IgD-negative memory B cell (primary cell): Measurements from ENCODE around the gene ESPL1. TPM values are rescaled to one million over a fixed set of nuclear protein-coding genes. Genes with fewer than 3 reads are reported as not detected.

Experiments
- H3K27ac Mint-ChIP-seq, 3 donors: one replicate each; pipeline ENCODE4 v1.8.0; 2020 to 2022; ENCODE audit warnings: mild to moderate bottlenecking in 3 of 3, mixed read lengths in 3 of 3, moderate library complexity in 1 of 3
- H3K27me3 Mint-ChIP-seq: one replicate; pipeline ENCODE4 v1.8.0; 2021; ENCODE audit warnings: mixed read lengths
- H3K36me3 Mint-ChIP-seq: one replicate; pipeline ENCODE4 v1.8.0; 2020; ENCODE audit warnings: mild to moderate bottlenecking, mixed read lengths
- H3K4me1 Mint-ChIP-seq, 3 donors: one replicate each; pipeline ENCODE4 v1.8.0; 2020 to 2022; ENCODE audit warnings: mixed read lengths in 3 of 3, mild to moderate bottlenecking in 1 of 3
- H3K4me3 Mint-ChIP-seq, 4 donors: one replicate each; pipeline ENCODE4 v1.8.0; 2020 to 2022; ENCODE audit warnings: mild to moderate bottlenecking in 4 of 4, mixed read lengths in 4 of 4, moderate library complexity in 3 of 4
- H3K9me3 Mint-ChIP-seq, 3 donors: one replicate each; pipeline ENCODE4 v1.8.0; 2020 to 2021; ENCODE audit warnings: mixed read lengths in 3 of 3, mild to moderate bottlenecking in 1 of 3
- polyA plus RNA-seq: library from polyadenylated mRNA; unstranded; fragments of 300-500 nt; fragmentation: Illumina TruSeq; gene quantifications from one replicate; pipeline ENCODE4 v1.2.3, GENCODE V29; 2021

The ESPL1 gene
- polyA plus RNA-seq, 1 donor from 2014 or later = not detected

- peaks cover 17% of the 10 kb centered on the region for H3K27me3 Mint-ChIP-seq
- H3K9me3 Mint-ChIP-seq = no peaks in the 10 kb centered on the region
- H3K27ac Mint-ChIP-seq = peak overlapping the region in 1 of 3 donors; percentile 4
- H3K36me3 Mint-ChIP-seq = no peaks in the 10 kb centered on the region
- peak overlapping the region in 3 of 4 donors; percentile 7 to 71 (median 49) for H3K4me3 Mint-ChIP-seq
- peaks cover 37 to 47% (median 45%) of the 10 kb centered on the region in 3 donors for H3K4me1 Mint-ChIP-seq
Observed at GRCh38 chr12:53236443-53237111, 31.5 kb upstream of the ESPL1 start.

GRCh38 chr12:53239643-53240258 lies 28.3 kb upstream of the ESPL1 start:
- H3K27ac Mint-ChIP-seq = no peak overlapping the region
- no peaks in the 10 kb centered on the region for H3K36me3 Mint-ChIP-seq
- peaks cover 7% of the 10 kb centered on the region for H3K27me3 Mint-ChIP-seq
- no peaks in the 10 kb centered on the region for H3K9me3 Mint-ChIP-seq
- H3K4me3 Mint-ChIP-seq = peak overlapping the region in 1 of 4 donors; percentile 45
- H3K4me1 Mint-ChIP-seq = peaks cover 30 to 41% (median 35%) of the 10 kb centered on the region in 3 donors

- Mint-ChIP-seq H3K4me3 (peak overlapping the region in 1 of 4 donors; percentile 77), H3K36me3 (no peaks in the 10 kb centered on the region), H3K4me1 (peaks cover 21 to 26% (median 24%) of the 10 kb centered on the region in 3 donors), H3K27ac (no peak overlapping the region), H3K9me3 (no peaks in the 10 kb centered on the region), H3K27me3 (peaks cover 2% of the 10 kb centered on the region)
Observed at GRCh38 chr12:53241623-53242412, 26.3 kb upstream of the ESPL1 start.

- Mint-ChIP-seq H3K9me3 (no peaks in the 10 kb centered on the region), H3K27me3 (peaks cover 2% of the 10 kb centered on the region), H3K4me3 (no peak overlapping the region), H3K4me1 (peaks cover 18% of the 10 kb centered on the region in 3 donors), H3K36me3 (no peaks in the 10 kb centered on the region), H3K27ac (no peak overlapping the region)
Observed at GRCh38 chr12:53244337-53244736, 23.8 kb upstream of the ESPL1 start.

GRCh38 chr12:53245286-53245685 lies 22.8 kb upstream of the ESPL1 start:
- Mint-ChIP-seq H3K27me3 (peaks cover 2% of the 10 kb centered on the region), H3K27ac (no peak overlapping the region), H3K4me3 (no peak overlapping the region)

GRCh38 chr12:53251477-53252348 lies 16.4 kb upstream of the ESPL1 start:
- Mint-ChIP-seq H3K36me3 (peaks cover 4% of the 10 kb centered on the region), H3K9me3 (no peaks in the 10 kb centered on the region), H3K4me3 (peak overlapping the region; percentile 96 to 99 (median 99)), H3K27me3 (no peaks in the 10 kb centered on the region), H3K4me1 (peaks cover 15 to 35% (median 24%) of the 10 kb centered on the region in 3 donors), H3K27ac (peak overlapping the region; percentile 86 to 95 (median 94))

More at GRCh38 chr12:53245286-53245685, 22.8 kb upstream of the ESPL1 start:
- H3K36me3 Mint-ChIP-seq = no peaks in the 10 kb centered on the region
- H3K4me1 Mint-ChIP-seq = peaks cover 11 to 14% (median 14%) of the 10 kb centered on the region in 3 donors
- H3K9me3 Mint-ChIP-seq = no peaks in the 10 kb centered on the region

GRCh38 chr12:53252349-53252916 lies 15.7 kb upstream of the ESPL1 start:
- H3K4me1 Mint-ChIP-seq = peaks cover 15 to 36% (median 24%) of the 10 kb centered on the region in 3 donors
- H3K36me3 Mint-ChIP-seq = peaks cover 4% of the 10 kb centered on the region
- H3K27ac Mint-ChIP-seq = peak overlapping the region; percentile 73 to 94 (median 86)
- no peaks in the 10 kb centered on the region for H3K27me3 Mint-ChIP-seq
- H3K9me3 Mint-ChIP-seq = no peaks in the 10 kb centered on the region
- H3K4me3 Mint-ChIP-seq = peak overlapping the region; percentile 96 to 99 (median 99)

- Mint-ChIP-seq H3K27ac (peak overlapping the region; percentile 73 to 94 (median 86)), H3K4me3 (peak overlapping the region; percentile 96 to 99 (median 99)), H3K9me3 (no peaks in the 10 kb centered on the region), H3K4me1 (peaks cover 19 to 39% (median 26%) of the 10 kb centered on the region in 3 donors), H3K36me3 (peaks cover 4% of the 10 kb centered on the region), H3K27me3 (no peaks in the 10 kb centered on the region)
Observed at GRCh38 chr12:53253298-53253697, 14.8 kb upstream of the ESPL1 start.

- no peaks in the 10 kb centered on the region for H3K9me3 Mint-ChIP-seq
- H3K4me3 Mint-ChIP-seq = peak overlapping the region in 3 of 4 donors; percentile 9 to 96 (median 51)
- peak overlapping the region in 1 of 3 donors; percentile 80 for H3K27ac Mint-ChIP-seq
Observed at GRCh38 chr12:53254816-53255545, 13.1 kb upstream of the ESPL1 start.

GRCh38 chr12:53255996-53256395 lies 12.1 kb upstream of the ESPL1 start:
- peak overlapping the region; percentile 75 to 90 (median 80) for H3K27ac Mint-ChIP-seq
- no peaks in the 10 kb centered on the region for H3K9me3 Mint-ChIP-seq
- H3K36me3 Mint-ChIP-seq = peaks cover 4% of the 10 kb centered on the region
- H3K4me1 Mint-ChIP-seq = peaks cover 19 to 46% (median 26%) of the 10 kb centered on the region in 3 donors
- H3K4me3 Mint-ChIP-seq = peak overlapping the region; percentile 51 to 90 (median 82)
- no peaks in the 10 kb centered on the region for H3K27me3 Mint-ChIP-seq

More at GRCh38 chr12:53254816-53255545, 13.1 kb upstream of the ESPL1 start:
- Mint-ChIP-seq H3K36me3 (peaks cover 4% of the 10 kb centered on the region), H3K27me3 (no peaks in the 10 kb centered on the region), H3K4me1 (peaks cover 19 to 46% (median 26%) of the 10 kb centered on the region in 3 donors)

- Mint-ChIP-seq H3K27ac (peak overlapping the region in 2 of 3 donors; percentile 48 to 63), H3K4me3 (peak overlapping the region in 1 of 4 donors; percentile 65), H3K4me1 (peaks cover 11 to 29% (median 19%) of the 10 kb centered on the region in 3 donors), H3K36me3 (peaks cover 2% of the 10 kb centered on the region), H3K9me3 (no peaks in the 10 kb centered on the region), H3K27me3 (no peaks in the 10 kb centered on the region)
Observed at GRCh38 chr12:53258541-53259539, 9.3 kb upstream of the ESPL1 start.

- no peak overlapping the region for H3K4me3 Mint-ChIP-seq
- no peaks in the 10 kb centered on the region for H3K9me3 Mint-ChIP-seq
- no peaks in the 10 kb centered on the region for H3K27me3 Mint-ChIP-seq
- H3K27ac Mint-ChIP-seq = no peak overlapping the region
- H3K36me3 Mint-ChIP-seq = no peaks in the 10 kb centered on the region
- peaks cover 11 to 27% (median 16%) of the 10 kb centered on the region in 3 donors for H3K4me1 Mint-ChIP-seq
Observed at GRCh38 chr12:53259891-53260290, 8.2 kb upstream of the ESPL1 start.
